Measurements from ENCODE around the gene C17orf75.

- TF ChIP-seq CTCF (conservative IDR thresholded peaks at IDR 0.05; ENCODE audit: low read length) (no peak), EZH2phosphoT487 (IDR thresholded peaks at IDR 0.05; ENCODE audit: borderline replicate concordance) (no peak)
Measured at GRCh38 chr17:32323046-32323445, 18.9 kb downstream of the C17orf75 start.

Measured in Loucy (cell line).